Type B pancreatic cell (in vitro differentiated cells): Measurements from ENCODE around the gene PODNL1. TPM values are rescaled to one million over a fixed set of nuclear protein-coding genes. Genes with fewer than 3 reads are reported as not detected.

Source experiments
- DNase-seq: peaks from one replicate; pipeline ENCODE4 v3.0.0; 2021; ENCODE audit warnings: mixed read lengths; ENCODE audit not compliant: unreplicated experiment; ENCODE audit errors: extremely low spot score
- H3K27ac Mint-ChIP-seq: 2 replicates; pipeline ENCODE4 v1.8.0; 2021; ENCODE audit warnings: mild to moderate bottlenecking, mixed read lengths
- H3K27me3 Mint-ChIP-seq: 2 replicates; pipeline ENCODE4 v1.8.0; 2021; ENCODE audit warnings: mixed read lengths
- H3K36me3 Mint-ChIP-seq: 2 replicates; pipeline ENCODE4 v1.8.0; 2021; ENCODE audit warnings: mixed read lengths
- H3K4me1 Mint-ChIP-seq: one replicate; pipeline ENCODE4 v1.8.0; 2021; ENCODE audit warnings: mixed read lengths; ENCODE audit not compliant: unreplicated experiment
- H3K4me3 Mint-ChIP-seq: 2 replicates; pipeline ENCODE4 v1.8.0; 2021; ENCODE audit warnings: mild to moderate bottlenecking, mixed read lengths
- H3K9me3 Mint-ChIP-seq: 2 replicates; pipeline ENCODE4 v1.8.0; 2021; ENCODE audit warnings: mixed read lengths
- total RNA-seq: library from RNA; stranded (reverse); gene quantifications from 2 replicates; pipeline ENCODE4 v1.2.1, GENCODE V29; 2021; ENCODE audit warnings: low replicate concordance
- TF ChIP-seq, protein P1 (sequence below): fragments of 200-600 bp; sonication (generic); conservative IDR thresholded peaks from 2 replicates; pipeline ENCODE4 v1.5.0; 2021; ENCODE audit warnings: antibody characterized with exemption, mild to moderate bottlenecking

PODNL1 gene
- total RNA-seq, 1 donor from 2014 or later, result 0.75 TPM

GRCh38 chr19:13981021-13981420, 42.8 kb upstream of the PODNL1 start:
- peaks cover 5% of the 10 kb centered on the region for H3K4me1 Mint-ChIP-seq
- H3K9me3 Mint-ChIP-seq, result no peaks in the 10 kb centered on the region
- no peaks in the 10 kb centered on the region for H3K36me3 Mint-ChIP-seq
- TF ChIP-seq, protein P1, sequence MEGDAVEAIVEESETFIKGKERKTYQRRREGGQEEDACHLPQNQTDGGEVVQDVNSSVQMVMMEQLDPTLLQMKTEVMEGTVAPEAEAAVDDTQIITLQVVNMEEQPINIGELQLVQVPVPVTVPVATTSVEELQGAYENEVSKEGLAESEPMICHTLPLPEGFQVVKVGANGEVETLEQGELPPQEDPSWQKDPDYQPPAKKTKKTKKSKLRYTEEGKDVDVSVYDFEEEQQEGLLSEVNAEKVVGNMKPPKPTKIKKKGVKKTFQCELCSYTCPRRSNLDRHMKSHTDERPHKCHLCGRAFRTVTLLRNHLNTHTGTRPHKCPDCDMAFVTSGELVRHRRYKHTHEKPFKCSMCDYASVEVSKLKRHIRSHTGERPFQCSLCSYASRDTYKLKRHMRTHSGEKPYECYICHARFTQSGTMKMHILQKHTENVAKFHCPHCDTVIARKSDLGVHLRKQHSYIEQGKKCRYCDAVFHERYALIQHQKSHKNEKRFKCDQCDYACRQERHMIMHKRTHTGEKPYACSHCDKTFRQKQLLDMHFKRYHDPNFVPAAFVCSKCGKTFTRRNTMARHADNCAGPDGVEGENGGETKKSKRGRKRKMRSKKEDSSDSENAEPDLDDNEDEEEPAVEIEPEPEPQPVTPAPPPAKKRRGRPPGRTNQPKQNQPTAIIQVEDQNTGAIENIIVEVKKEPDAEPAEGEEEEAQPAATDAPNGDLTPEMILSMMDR, result no peak
- no peaks in the 10 kb centered on the region for H3K27me3 Mint-ChIP-seq
- DNase-seq, result no peak
- H3K4me3 Mint-ChIP-seq, result no peak overlapping the region
- no peak overlapping the region for H3K27ac Mint-ChIP-seq

- Mint-ChIP-seq H3K4me3 (no peak overlapping the region), H3K27ac (no peak overlapping the region), H3K36me3 (peaks cover 4% of the 10 kb centered on the region), H3K27me3 (no peaks in the 10 kb centered on the region), H3K9me3 (no peaks in the 10 kb centered on the region), H3K4me1 (peaks cover 2% of the 10 kb centered on the region)
- TF ChIP-seq, protein P1, result no peak
- no peak for DNase-seq
These were observed 42.1 kb upstream of the PODNL1 start for GRCh38 chr19:13980340-13980739.

DNA sequence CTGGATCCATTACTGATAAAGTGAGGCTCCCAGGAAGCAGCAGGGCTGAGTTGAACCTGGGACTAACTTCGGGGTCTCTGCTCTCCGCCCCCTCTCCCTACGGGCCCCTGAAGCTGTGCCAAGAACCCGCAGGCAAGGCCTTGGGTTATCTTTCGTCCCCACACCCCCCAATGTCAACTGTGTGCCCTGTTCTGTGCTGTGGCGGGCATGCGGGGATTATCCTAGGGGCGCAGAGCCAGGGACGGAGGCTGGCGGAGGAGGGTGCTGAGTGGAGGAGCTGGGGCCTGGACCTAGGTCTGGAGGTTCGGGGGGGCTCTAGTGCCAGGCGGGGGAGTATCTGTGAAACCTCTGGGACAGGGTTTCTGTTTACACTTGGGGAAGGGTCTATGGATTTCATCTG, 41.5 kb upstream of the PODNL1 start:
- TF ChIP-seq, protein P1, result no peak
- no peak overlapping the region for H3K27ac Mint-ChIP-seq
- no peaks in the 10 kb centered on the region for H3K9me3 Mint-ChIP-seq
- H3K4me3 Mint-ChIP-seq, result peak overlapping the region; percentile 70
- H3K36me3 Mint-ChIP-seq, result peaks cover 4% of the 10 kb centered on the region
- DNase-seq, result no peak
- H3K27me3 Mint-ChIP-seq, result no peaks in the 10 kb centered on the region
- H3K4me1 Mint-ChIP-seq, result no peaks in the 10 kb centered on the region

GRCh38 chr19:13979244-13979615, 41.0 kb upstream of the PODNL1 start:
- no peaks in the 10 kb centered on the region for H3K27me3 Mint-ChIP-seq
- TF ChIP-seq, protein P1, result no peak
- DNase-seq, result no peak
- H3K9me3 Mint-ChIP-seq, result no peaks in the 10 kb centered on the region
- H3K4me1 Mint-ChIP-seq, result peaks cover 3% of the 10 kb centered on the region
- no peak overlapping the region for H3K27ac Mint-ChIP-seq
- peaks cover 8% of the 10 kb centered on the region for H3K36me3 Mint-ChIP-seq
- peak overlapping the region; percentile 70 for H3K4me3 Mint-ChIP-seq

DNA sequence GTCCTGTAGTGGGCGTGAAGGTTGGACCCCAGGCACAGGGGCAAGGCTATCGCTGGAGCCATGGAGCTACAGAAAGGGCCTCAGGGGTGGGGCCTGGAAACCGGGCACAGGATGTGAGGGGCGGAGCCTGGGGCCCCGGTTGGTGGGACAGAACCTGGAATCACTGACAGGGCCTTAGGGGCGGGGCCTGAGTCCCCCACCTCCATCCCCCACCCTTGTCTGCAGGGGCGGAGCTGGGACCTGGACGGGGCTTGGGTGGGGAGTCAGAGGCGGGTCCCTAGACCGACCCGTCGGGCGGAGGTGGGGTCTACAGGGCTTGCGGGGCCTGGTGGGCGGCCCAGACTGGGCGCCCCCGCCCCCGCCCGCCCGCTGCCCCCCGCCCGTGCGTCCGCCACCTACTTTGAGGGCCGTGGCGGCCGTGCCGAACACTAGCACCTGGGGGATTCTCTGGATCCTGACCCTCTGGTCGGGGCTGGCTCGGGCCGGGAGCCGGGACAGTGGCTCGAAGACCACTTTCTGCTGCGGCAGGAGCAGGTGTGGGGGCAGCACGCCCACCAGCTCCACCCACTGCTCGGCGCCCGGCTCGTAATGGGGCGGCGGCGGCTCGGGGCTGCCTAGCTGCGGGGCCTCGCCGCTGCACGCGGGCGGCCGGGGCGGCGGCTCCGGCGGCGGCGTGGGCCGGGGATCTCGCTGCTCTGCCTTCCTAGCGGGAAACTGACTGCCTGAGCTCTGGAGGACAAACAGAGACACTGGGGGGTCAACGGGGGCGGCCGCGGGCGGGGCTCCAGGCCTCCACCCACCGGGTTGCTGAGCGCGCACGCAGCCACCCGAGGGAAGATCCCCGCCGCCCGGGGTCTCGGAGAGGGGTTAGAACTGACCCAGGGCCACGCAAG, 40.4 kb upstream of the PODNL1 start:
- H3K36me3 Mint-ChIP-seq, result peaks cover 12% of the 10 kb centered on the region
- TF ChIP-seq, protein P1, result no peak
- no peak overlapping the region for H3K27ac Mint-ChIP-seq
- peak; percentile 87 for DNase-seq
- peaks cover 7% of the 10 kb centered on the region for H3K4me1 Mint-ChIP-seq
- H3K27me3 Mint-ChIP-seq, result no peaks in the 10 kb centered on the region
- peak overlapping the region; percentile 54 for H3K4me3 Mint-ChIP-seq
- no peaks in the 10 kb centered on the region for H3K9me3 Mint-ChIP-seq
